ENCODE data around the gene TBCCD1.

- no peak for TF ChIP-seq CTCF (IDR thresholded peaks at IDR 0.05 in 8 of 11, conservative IDR thresholded peaks at IDR 0.05 in 3 of 11)
- no peak for TF ChIP-seq POLR2A (IDR thresholded peaks at IDR 0.05)
Measured at GRCh38 chr3:186520431-186520830, 46.7 kb downstream of the TBCCD1 start.
